Right lobe of liver (tissue), 6 donors: ENCODE measurements around the gene PMEPA1. TPM values are rescaled to one million over a fixed set of nuclear protein-coding genes. Genes with fewer than 3 reads are reported as not detected.
A peak's percentile ranks its signal among the peaks of the same experiment; 100 is the strongest.

ENCODE experiments used
- ATAC-seq, 4 donors: fragments of 200-7000 bp; cut with Tn5 transposase; one replicate each; pipeline ENCODE4 v1.9.1; 2020; ENCODE audit warnings: mild to moderate bottlenecking in 4 of 4, moderate library complexity in 4 of 4
- DNase-seq, 3 donors: peaks; one replicate each; pipeline ENCODE4 v3.0.0-alpha.2; 2020
- H3K27ac ChIP-seq, 3 donors: fragments of 200-600 bp; one replicate each; pipeline ENCODE4 v1.8.0; 2022
- H3K27me3 ChIP-seq, 2 donors: fragments of 200-600 bp; one replicate each; pipeline ENCODE4 v1.8.0; 2022
- H3K36me3 ChIP-seq, 4 donors: fragments of 200-600 bp; sonication (generic) in 1 of 4; one replicate each; pipeline versions ENCODE4 v1.5.1 to v1.8.0; 2017 to 2022; ENCODE audit warnings: control low read depth in 1 of 4
- H3K4me1 ChIP-seq, 4 donors: fragments of 200-600 bp; sonication (generic) in 1 of 4; one replicate each; pipeline versions ENCODE4 v1.5.1 to v1.8.0; 2017 to 2022; ENCODE audit warnings: control low read depth in 1 of 4
- H3K4me3 ChIP-seq, 3 donors: fragments of 200-600 bp; one replicate each; pipeline ENCODE4 v1.8.0; 2022
- H3K9me3 ChIP-seq, 4 donors: fragments of 200-600 bp; sonication (generic) in 1 of 4; one replicate each; pipeline versions ENCODE4 v1.5.1 to v1.8.0; 2017 to 2022; ENCODE audit warnings: control low read depth in 1 of 4
- CTCF ChIP-seq, 4 donors: fragments of 200-600 bp in 3 of 4; fragments of 450-650 bp in 1 of 4; IDR thresholded peaks; one replicate each; pipeline versions ENCODE4 v1.5.1 to v1.8.0; 2016 to 2022; ENCODE audit warnings: antibody characterized with exemption in 4 of 4, mild to moderate bottlenecking in 2 of 4
- POLR2A ChIP-seq: fragments of 450-650 bp; IDR thresholded peaks from one replicate; pipeline ENCODE4 v1.6.1; 2017; ENCODE audit warnings: antibody characterized with exemption, mild to moderate bottlenecking
- WGBS: methylation state at CpG from one replicate; pipeline ENCODE4 v1.1.6; 2018; ENCODE audit warnings: low coverage, low lambda C conversion rate; ENCODE audit not compliant: insufficient coverage; ENCODE audit errors: missing lambda C conversion rate; 5-methylcytosine and 5-hydroxymethylcytosine counted together
- intact Hi-C, 2 donors: fragments of 100-400 bp; cut with DNase I; formaldehyde crosslinking; loops; one replicate each; pipeline versions ENCODE4 v1.11.2 to v1.14.1; 2022
- total RNA-seq, 6 experiments: library from RNA; depleted of rRNA in 2 of 6; stranded (reverse); fragments of >200 nt in 2 of 6; fragmentation: NEBNext Ultra II Directional in 3 of 6; extraction: Animal tissue kit (Norgen Biotek cat#: 25700) in 3 of 6; gene quantifications; one replicate each; pipeline versions ENCODE4 v1.1.0 to v1.2.4, GENCODE V29; 2016 to 2023
- donor health status: DM: no; HTN: yes; CAD: no.
- donor health status: DM: no; HTN: no; CAD: no.
- donor health status: DM: no; HTN: no; CAD: no.
- donor health status: DM: no; HTN: yes; CAD: no.
- donor health status: DM: no; HTN: yes; CAD: no.

PMEPA1 gene
- total RNA-seq, 6 experiments from 2014 or later, result 0.50 to 2.3 (median 1.4) TPM

DNA sequence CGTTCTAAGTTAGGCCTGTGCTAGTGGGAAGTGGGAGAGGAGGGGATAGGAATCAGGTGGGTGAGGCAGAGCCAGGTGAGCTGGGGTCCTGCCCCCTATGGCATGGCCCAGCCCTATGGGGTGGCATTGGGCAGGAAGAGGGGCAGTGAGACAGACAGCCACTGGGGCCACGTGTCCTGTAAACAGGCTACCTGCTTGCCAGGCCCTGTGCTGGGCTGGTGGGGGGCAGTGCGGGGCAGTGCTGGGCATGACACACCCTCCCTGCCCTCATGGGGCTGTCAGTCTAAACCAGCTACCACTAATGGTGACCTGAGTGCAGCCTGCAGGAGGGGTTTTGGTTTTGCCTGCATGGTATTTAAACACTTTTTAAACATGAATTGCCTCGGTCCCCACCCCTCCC, 10.1 kb upstream of the PMEPA1 start:
- H3K4me1 ChIP-seq, result no peaks in the 10 kb centered on the region
- WGBS, result 29% methylated on average over 1 of the region's 4 CpGs
- H3K36me3 ChIP-seq, result no peaks in the 10 kb centered on the region
- DNase-seq (no peak), ATAC-seq (no peak)
- no peak for TF ChIP-seq POLR2A
- TF ChIP-seq CTCF (IDR thresholded peaks at IDR 0.05), result no peak
- H3K9me3 ChIP-seq, result no peaks in the 10 kb centered on the region
- intact Hi-C loops, result no loop called here
- no peak overlapping the region for H3K4me3 ChIP-seq
- H3K27me3 ChIP-seq, result peaks cover 0 to 5% of the 10 kb centered on the region in 2 donors
- no peak overlapping the region for H3K27ac ChIP-seq

- Histone ChIP-seq H3K36me3 (no peaks in the 10 kb centered on the region), H3K27ac (no peak overlapping the region), H3K27me3 (peaks cover 0 to 5% of the 10 kb centered on the region in 2 donors), H3K4me3 (no peak overlapping the region), H3K4me1 (no peaks in the 10 kb centered on the region), H3K9me3 (no peaks in the 10 kb centered on the region)
- TF ChIP-seq CTCF (IDR thresholded peaks at IDR 0.05) (no peak), POLR2A (no peak)
- peak; percentile 93 to 99 (median 97) for ATAC-seq
- DNase-seq, result peak; percentile 87 to 91 (median 89)
- intact Hi-C loops, result no loop called here
- 3% methylated on average over 18 of the region's 31 CpGs for WGBS
Measured at GRCh38 chr20:57718490-57719009, 8.7 kb upstream of the PMEPA1 start.

GRCh38 chr20:57717797-57718196, 8.0 kb upstream of the PMEPA1 start:
- DNase-seq (no peak), ATAC-seq (no peak)
- Histone ChIP-seq H3K36me3 (no peaks in the 10 kb centered on the region), H3K4me3 (no peak overlapping the region), H3K9me3 (no peaks in the 10 kb centered on the region), H3K4me1 (no peaks in the 10 kb centered on the region), H3K27me3 (peaks cover 0 to 5% of the 10 kb centered on the region in 2 donors), H3K27ac (no peak overlapping the region)
- intact Hi-C loops, result no loop called here
- 41% methylated on average over 11 of the region's 11 CpGs for WGBS
- TF ChIP-seq CTCF (IDR thresholded peaks at IDR 0.05), result no peak
- no peak for TF ChIP-seq POLR2A

GRCh38 chr20:57716901-57717300, 7.1 kb upstream of the PMEPA1 start:
- H3K4me3 ChIP-seq, result no peak overlapping the region
- H3K4me1 ChIP-seq, result no peaks in the 10 kb centered on the region
- H3K27ac ChIP-seq, result no peak overlapping the region
- H3K9me3 ChIP-seq, result no peaks in the 10 kb centered on the region
- no peak for TF ChIP-seq POLR2A
- no peak for TF ChIP-seq CTCF (IDR thresholded peaks at IDR 0.05)
- ATAC-seq (no peak), DNase-seq (no peak)
- intact Hi-C loops, result no loop called here
- no peaks in the 10 kb centered on the region for H3K36me3 ChIP-seq
- peaks cover 0 to 5% of the 10 kb centered on the region in 2 donors for H3K27me3 ChIP-seq
- 45% methylated on average over 3 of the region's 3 CpGs for WGBS

DNA sequence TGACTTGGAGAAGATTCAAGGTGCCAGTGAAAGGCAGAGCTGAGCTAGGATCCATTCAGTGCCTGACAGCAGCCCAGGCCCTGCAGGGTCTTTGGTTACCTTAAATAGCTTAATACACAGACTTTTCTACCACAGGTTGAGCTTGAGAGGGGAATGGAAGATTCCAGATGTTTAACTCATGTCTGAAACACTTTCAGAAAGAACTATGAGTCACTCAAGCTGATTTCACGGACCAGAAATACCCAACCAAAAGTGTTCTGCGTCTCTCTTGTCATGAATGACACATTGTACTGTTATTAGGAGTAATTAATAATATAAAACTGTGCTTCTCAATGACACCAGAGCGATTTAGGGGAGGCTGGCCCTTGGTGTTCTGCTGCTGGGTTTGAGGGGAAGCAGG, 6.4 kb upstream of the PMEPA1 start:
- WGBS, result 63% methylated on average over 3 of the region's 3 CpGs
- H3K9me3 ChIP-seq, result no peaks in the 10 kb centered on the region
- no peak overlapping the region for H3K4me3 ChIP-seq
- no peaks in the 10 kb centered on the region for H3K4me1 ChIP-seq
- TF ChIP-seq POLR2A, result no peak
- no peak for TF ChIP-seq CTCF (IDR thresholded peaks at IDR 0.05)
- no peak overlapping the region for H3K27ac ChIP-seq
- intact Hi-C loops, result no loop called here
- ATAC-seq, result no peak
- H3K27me3 ChIP-seq, result peaks cover 0 to 5% of the 10 kb centered on the region in 2 donors
- DNase-seq, result no peak
- H3K36me3 ChIP-seq, result no peaks in the 10 kb centered on the region
